Panc1 (cell line): Measurements from ENCODE around the gene EPN1. TPM values are rescaled to one million over a fixed set of nuclear protein-coding genes. Genes with fewer than 3 reads are reported as not detected.

Source experiments
- ATAC-seq: fragments of 200-7000 bp; cut with Tn5 transposase; 2 replicates; pipeline ENCODE4 v1.9.1; 2020; ENCODE audit warnings: mild to moderate bottlenecking, moderate library complexity
- BruUV-seq: library from RNA; stranded (reverse); fragments of 400-500 nt; replicated peaks from 2 replicates; lab custom pipeline; 2021; lab: Mats Ljungman, UMichigan
- CTCF ChIA-PET: fragments of 300-600 bp; sonication (Branson Sonifier 250); formaldehyde crosslinking; loops from one replicate; lab custom pipeline; 2022; ENCODE audit warnings: antibody characterized with exemption; lab: Charles Lee
- POLR2A ChIA-PET: fragments of 300-600 bp; sonication (Branson Sonifier 250); formaldehyde crosslinking; loops from one replicate; lab custom pipeline; 2022; ENCODE audit warnings: antibody characterized with exemption; lab: Charles Lee
- DNase-seq: peaks from one replicate; pipeline ENCODE4 v3.0.0-alpha.2; 2010; ENCODE audit warnings: low read depth, low spot score
- H3K27ac ChIP-seq: 2 replicates; pipeline ENCODE4 v1.5.1; 2011; ENCODE audit warnings: mild to moderate bottlenecking, low read length, inconsistent platforms
- H3K27me3 ChIP-seq: fragments of 200-500 bp; sonication (Bioruptor generic); 2 replicates; pipeline ENCODE4 v1.6.0; 2014; ENCODE audit warnings: low read length, inconsistent platforms; ENCODE audit not compliant: control insufficient read depth, insufficient read depth
- H3K36me3 ChIP-seq: fragments of 200-500 bp; sonication (Bioruptor generic); 2 replicates; pipeline ENCODE4 v1.5.1; 2014; ENCODE audit warnings: inconsistent platforms, mild to moderate bottlenecking, low read length, moderate library complexity; ENCODE audit not compliant: control insufficient read depth, insufficient read depth
- H3K4me1 ChIP-seq: 2 replicates; pipeline ENCODE4 v1.5.1; 2011; ENCODE audit warnings: inconsistent platforms, mild to moderate bottlenecking, low read length, moderate library complexity; ENCODE audit not compliant: control insufficient read depth, insufficient read depth
- H3K4me3 ChIP-seq, 2 experiments: 2 replicates each; pipeline ENCODE4 v1.5.1; 2011 to 2012; ENCODE audit warnings: low read depth in 2 of 2, low read length in 2 of 2, mild to moderate bottlenecking in 2 of 2, inconsistent platforms in 1 of 2, moderate library complexity in 1 of 2
- H3K9me3 ChIP-seq: fragments of 200-500 bp; sonication (Bioruptor generic); 2 replicates; pipeline ENCODE4 v1.5.1; 2014; ENCODE audit warnings: low read depth, mild to moderate bottlenecking, inconsistent platforms, low read length, moderate library complexity; ENCODE audit not compliant: control insufficient read depth, insufficient read depth
- CTCF ChIP-seq: fragments of 450-650 bp; IDR thresholded peaks from 2 replicates; pipeline ENCODE4 v1.5.1; 2017; ENCODE audit warnings: mild to moderate bottlenecking
- POLR2AphosphoS5 ChIP-seq: IDR thresholded peaks from 2 replicates; pipeline ENCODE4 v1.6.1; 2012; ENCODE audit warnings: mild to moderate bottlenecking, low read depth, low read length, moderate library complexity
- REST ChIP-seq, 2 experiments: IDR thresholded peaks; 2 replicates each; pipeline ENCODE4 v1.6.1; 2011 to 2012; ENCODE audit warnings: low read depth in 2 of 2, control low read depth in 1 of 2, low read length in 1 of 2, mild to moderate bottlenecking in 1 of 2, moderate library complexity in 1 of 2; ENCODE audit not compliant: insufficient read depth in 1 of 2
- SIN3A ChIP-seq: IDR thresholded peaks from 2 replicates; pipeline ENCODE4 v1.6.1; 2012; ENCODE audit warnings: low read depth, mild to moderate bottlenecking, low read length, moderate library complexity, borderline replicate concordance; ENCODE audit not compliant: insufficient read depth
- TCF7L2 ChIP-seq: IDR thresholded peaks from 2 replicates; pipeline ENCODE4 v1.6.1; 2011; ENCODE audit warnings: mild to moderate bottlenecking, low read depth, low read length, inconsistent platforms
- in situ Hi-C: cut with HindIII; loops from 2 replicates; pipeline ENCODE4 v1.10.0; 2016; ENCODE audit warnings: low sequenced_read_pairs, low pct_unique_long_range_greater_than_20kb
- intact Hi-C: fragments of 100-400 bp; cut with micrococcal nuclease; formaldehyde crosslinking; loops from one replicate; pipeline ENCODE4 v1.10.0; 2022; ENCODE audit not compliant: unreplicated experiment
- total RNA-seq: library from RNA; stranded (reverse); gene quantifications from one replicate; pipeline ENCODE4 v1.2.1, GENCODE V29; 2021; ENCODE audit not compliant: unreplicated experiment

The EPN1 gene
- total RNA-seq, 1 experiment from 2014 or later, result 361 TPM

GRCh38 chr19:55646889-55647731, 27.9 kb upstream of the EPN1 start:
- no peak for DNase-seq
- Histone ChIP-seq H3K27me3 (no peaks in the 10 kb centered on the region), H3K9me3 (no peaks in the 10 kb centered on the region), H3K27ac (peak overlapping the region; percentile 94), H3K4me1 (peaks cover 45% of the 10 kb centered on the region), H3K4me3 (peak overlapping the region; percentile 70 to 78), H3K36me3 (peaks cover 13% of the 10 kb centered on the region)
- ChIA-PET CTCF (interaction anchor here (0.5 to 1.4 kb wide), 4 partner anchors 10 to 229 kb away, joined by 4 to 11 read pairs (median 8); no protein-coding TSS in a partner anchor), POLR2A (interaction anchor here (0.6 kb wide), 1 partner anchor 132 kb away, joined by 3 read pairs; no protein-coding TSS in a partner anchor)
- ATAC-seq, result no peak
- TF ChIP-seq CTCF (no peak), REST (IDR thresholded peaks at IDR 0.05; ENCODE audit: insufficient read depth in 1 of 2, low read depth in 2 of 2, low read length in 1 of 2) (no peak), TCF7L2 (no peak), POLR2AphosphoS5 (no peak), SIN3A (no peak)
- intact Hi-C loops (no loop called here), in situ Hi-C loops (no loop called here)
- no TSS peak for BruUV-seq

GRCh38 chr19:55647732-55648584, 27.1 kb upstream of the EPN1 start, which contains the start of gene CCDC106:
Gene CCDC106 (plus strand): TSS chr19:55648212. CDS start chr19:55649047, 835 bp downstream.
- DNase-seq (no peak), ATAC-seq (peak; percentile 61)
- H3K27me3 ChIP-seq, result no peaks in the 10 kb centered on the region
- peaks cover 39% of the 10 kb centered on the region for H3K4me1 ChIP-seq
- in situ Hi-C loops, result no loop called here
- no peaks in the 10 kb centered on the region for H3K9me3 ChIP-seq
- intact Hi-C loops, result no loop called here
- peaks cover 16% of the 10 kb centered on the region for H3K36me3 ChIP-seq
- BruUV-seq, result no TSS peak
- TF ChIP-seq REST (IDR thresholded peaks at IDR 0.05; ENCODE audit: insufficient read depth in 1 of 2, low read depth in 2 of 2, low read length in 1 of 2) (0 out of 4 replicates have a peak, but pooled peaks of 1 of the 2 experiments have one; percentile 10), TCF7L2 (no peak), CTCF (no peak), SIN3A (peak; percentile 6; the same call in 1 of the 2 replicates), POLR2AphosphoS5 (no peak; the same call in 1 of the 2 replicates)
- H3K27ac ChIP-seq, result peak within 1 kb of the TSS; percentile 94
- peak within 1 kb of the TSS; percentile 70 to 78 for H3K4me3 ChIP-seq
- CTCF ChIA-PET, result interaction anchor here (0.5 to 1.4 kb wide), 2 partner anchors 15 to 230 kb away, joined by 6 to 9 read pairs; no protein-coding TSS in a partner anchor
- POLR2A ChIA-PET, result interaction anchor here (0.6 kb wide), 1 partner anchor 133 kb away, joined by 3 read pairs; no protein-coding TSS in a partner anchor
